SK-N-SH (cell line): ENCODE results near the gene TMEM243. TPM values are rescaled to one million over a fixed set of nuclear protein-coding genes. Genes with fewer than 3 reads are reported as not detected.

Experiments used
- CTCF ChIA-PET: fragments of 300-600, 350-600 bp; formaldehyde crosslinking; extraction: SDS; loops from one replicate; lab custom pipeline; 2021; lab: Yijun Ruan, JAX
- POLR2A ChIA-PET: fragments of 350-600 bp; sonication (Branson Sonifier 250); formaldehyde crosslinking; extraction: SDS; loops from one replicate; lab custom pipeline; 2020; ENCODE audit warnings: antibody characterized with exemption, inconsistent platforms; lab: Yijun Ruan, JAX
- DNase-seq: peaks from one replicate; pipeline ENCODE4 v3.0.0; 2012
- H2AFZ ChIP-seq: fragments of 200-600 bp; sonication (generic); 2 replicates; pipeline ENCODE4 v1.8.1; 2016; ENCODE audit warnings: antibody characterized with exemption, mild to moderate bottlenecking, low read depth
- H3F3A ChIP-seq: fragments of 200-600 bp; sonication (generic); replicated peaks from 2 replicates; pipeline ENCODE3; 2016; ENCODE audit warnings: antibody characterized with exemption, mild to moderate bottlenecking; ENCODE audit not compliant: insufficient read depth
- H3K27ac ChIP-seq, 2 experiments: fragments of 200-500 bp in 1 of 2; fragments of 200-600 bp in 1 of 2; sonication (Bioruptor generic) in 1 of 2; sonication (generic), shearing (Covaris generic) in 1 of 2; 2 replicates each; pipeline versions ENCODE4 v1.5.1 to v1.6.1; 2014 to 2016; ENCODE audit warnings: low read depth in 2 of 2, inconsistent platforms in 1 of 2, low read length in 1 of 2, mild to moderate bottlenecking in 1 of 2, mixed read lengths in 1 of 2
- H3K27me3 ChIP-seq: fragments of 200-600 bp; sonication (generic), shearing (Covaris generic); 2 replicates; pipeline ENCODE4 v1.6.1; 2016; ENCODE audit warnings: mixed run types; ENCODE audit not compliant: insufficient read depth
- H3K36me3 ChIP-seq, 2 experiments: fragments of 200-500 bp in 1 of 2; fragments of 200-600 bp in 1 of 2; sonication (Bioruptor generic) in 1 of 2; sonication (generic) in 1 of 2; replicated peaks in 1 of 2; 2 replicates each; pipeline versions ENCODE3 to v1.5.1; 2014 to 2016; ENCODE audit warnings: low read length in 1 of 2, mild to moderate bottlenecking in 1 of 2; ENCODE audit not compliant: insufficient read depth in 2 of 2, control insufficient read depth in 1 of 2
- H3K4me1 ChIP-seq, 2 experiments: fragments of 200-500 bp in 1 of 2; fragments of 200-600 bp in 1 of 2; sonication (Bioruptor generic) in 1 of 2; sonication (generic), shearing (Covaris generic) in 1 of 2; 2 replicates each; pipeline versions ENCODE4 v1.5.1 to v1.6.1; 2014 to 2016; ENCODE audit warnings: low read depth in 1 of 2, low read length in 1 of 2, mixed run types in 1 of 2; ENCODE audit not compliant: insufficient read depth in 2 of 2, control insufficient read depth in 1 of 2
- H3K4me2 ChIP-seq: fragments of 200-600 bp; sonication (generic), shearing (Covaris generic); 2 replicates; pipeline ENCODE4 v1.6.1; 2017; ENCODE audit warnings: mixed run types
- H3K4me3 ChIP-seq, 2 experiments: fragments of 200-500 bp in 1 of 2; fragments of 200-600 bp in 1 of 2; sonication (Bioruptor generic) in 1 of 2; sonication (generic), shearing (Covaris generic) in 1 of 2; 2 replicates each; pipeline versions ENCODE4 v1.5.1 to v1.8.1; 2014 to 2016; ENCODE audit warnings: low read depth in 2 of 2, inconsistent platforms in 1 of 2, low read length in 1 of 2, mild to moderate bottlenecking in 1 of 2, mixed read lengths in 1 of 2, moderate library complexity in 1 of 2
- H3K79me2 ChIP-seq: fragments of 200-600 bp; sonication (generic); 2 replicates; pipeline ENCODE4 v1.8.1; 2017; ENCODE audit warnings: mild to moderate bottlenecking; ENCODE audit not compliant: insufficient read depth
- H3K9ac ChIP-seq: fragments of 200-600 bp; sonication (generic); 2 replicates; pipeline ENCODE4 v1.6.1; 2017; ENCODE audit warnings: mixed run types
- H3K9me2 ChIP-seq: fragments of 200-600 bp; sonication (generic); 2 replicates; pipeline ENCODE4 v1.6.1; 2017; ENCODE audit warnings: mixed run types
- H3K9me3 ChIP-seq: fragments of 200-600 bp; sonication (generic); 2 replicates; pipeline ENCODE4 v1.6.1; 2017; ENCODE audit warnings: mixed run types, mild to moderate bottlenecking, moderate library complexity
- H4K20me1 ChIP-seq: fragments of 200-600 bp; sonication (generic); 2 replicates; pipeline ENCODE4 v1.6.1; 2017; ENCODE audit warnings: mild to moderate bottlenecking, mixed run types; ENCODE audit not compliant: insufficient read depth
- CHD2 ChIP-seq: fragments of 150-350 bp; IDR thresholded peaks from 2 replicates; pipeline ENCODE4 v1.6.1; 2018; ENCODE audit warnings: low read length; ENCODE audit not compliant: partially characterized antibody
- ELF1 ChIP-seq: IDR thresholded peaks from 2 replicates; pipeline ENCODE4 v1.4.0; 2012
- EZH2phosphoT487 ChIP-seq: fragments of 200-600 bp; sonication (generic); IDR thresholded peaks from 2 replicates; pipeline ENCODE4 v1.6.1; 2017; ENCODE audit warnings: low read depth, mixed run types, mild to moderate bottlenecking, antibody characterized with exemption, moderate library complexity, borderline replicate concordance
- FOSL2 ChIP-seq: IDR thresholded peaks from 2 replicates; pipeline ENCODE4 v1.4.0; 2012; ENCODE audit warnings: low read depth, mild to moderate bottlenecking, moderate library complexity, borderline replicate concordance
- FOXM1 ChIP-seq: IDR thresholded peaks from 2 replicates; pipeline ENCODE4 v1.4.0; 2012; ENCODE audit warnings: low read depth, mild to moderate bottlenecking
- GATA2 ChIP-seq: sonication (generic); formaldehyde crosslinking; IDR thresholded peaks from 2 replicates; pipeline ENCODE4 v1.5.0; 2020; ENCODE audit warnings: mild to moderate bottlenecking, missing genetic modification reagents
- JUND ChIP-seq: IDR thresholded peaks from 2 replicates; pipeline ENCODE4 v1.4.0; 2012
- RAD21 ChIP-seq: IDR thresholded peaks from 2 replicates; pipeline ENCODE4 v1.6.1; 2012; ENCODE audit warnings: mild to moderate bottlenecking, low read length
- SIN3A ChIP-seq: IDR thresholded peaks from 2 replicates; pipeline ENCODE4 v1.6.1; 2012; ENCODE audit warnings: low read depth, mild to moderate bottlenecking, low read length, moderate library complexity, borderline replicate concordance
- SMC3 ChIP-seq: IDR thresholded peaks from 2 replicates; pipeline ENCODE4 v1.6.1; 2012; ENCODE audit warnings: low read depth, low read length, improper control_type of control experiment
- WGBS: methylation state at CpG from one replicate; pipeline ENCODE4 v1.1.6; 2017; ENCODE audit warnings: low lambda C conversion rate; 5-methylcytosine and 5-hydroxymethylcytosine counted together
- polyA plus RNA-seq, 3 experiments: library from polyadenylated mRNA; depleted of rRNA; stranded (reverse); fragments of >200 nt; gene quantifications; 2 replicates each; pipeline ENCODE4 v1.2.3, GENCODE V29; 2012
- TF ChIP-seq, protein P1 (sequence below): fragments of 200-600 bp; sonication (generic); IDR thresholded peaks from 2 replicates; pipeline ENCODE4 v1.6.1; 2017; ENCODE audit warnings: antibody characterized with exemption, mild to moderate bottlenecking, moderate library complexity
- TF ChIP-seq, protein P2 (sequence below): IDR thresholded peaks from 2 replicates; pipeline ENCODE4; 2012
- TF ChIP-seq, protein P3 (sequence below): IDR thresholded peaks from 2 replicates; pipeline ENCODE4 v1.4.0; 2012; ENCODE audit warnings: low read depth, borderline replicate concordance
- TF ChIP-seq, protein P4 (sequence below): fragments of 150-350 bp; IDR thresholded peaks from 2 replicates; pipeline ENCODE4 v1.6.1; 2016; ENCODE audit warnings: mild to moderate bottlenecking, low read depth, low read length
- TF ChIP-seq, protein P5 (sequence below): IDR thresholded peaks from 2 replicates; pipeline ENCODE4 v1.4.0; 2012; ENCODE audit warnings: low read depth, borderline replicate concordance

TMEM243 gene
- polyA plus RNA-seq, 1 of the 3 experiments (the other 2 are of a cell fraction), result 31.1 TPM

DNA sequence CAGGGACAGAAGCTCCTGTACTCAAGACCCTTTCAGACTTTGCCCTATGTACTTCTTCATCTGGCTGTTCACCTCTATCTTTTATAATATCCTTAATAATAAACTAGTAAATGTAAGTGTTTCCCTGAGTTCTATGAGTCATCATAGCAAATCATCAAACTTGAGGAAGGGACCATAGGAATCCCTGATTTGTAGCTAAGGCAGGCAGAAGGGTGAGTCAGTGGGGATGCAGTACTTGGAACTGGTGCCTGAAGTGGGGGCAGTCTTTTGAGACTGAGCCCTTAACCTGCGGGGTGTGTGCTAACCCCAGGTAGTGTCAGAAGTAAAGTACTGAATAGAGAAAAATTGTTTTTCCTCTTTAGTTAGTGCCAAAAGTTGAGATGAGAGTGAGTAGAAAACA is 6.2 kb upstream of the TMEM243 start:
- no peaks in the 10 kb centered on the region for H3K27me3 ChIP-seq
- ChIA-PET POLR2A (no interaction called here), CTCF (interaction anchor here (1.1 to 2.0 kb wide), 4 partner anchors 11 to 310 kb away, joined by 3 to 4 read pairs (median 4); no protein-coding TSS in a partner anchor)
- no peak overlapping the region for H3K4me2 ChIP-seq
- H3K9me3 ChIP-seq, result no peaks in the 10 kb centered on the region
- H3F3A ChIP-seq, result no peaks in the 10 kb centered on the region
- no peak for DNase-seq
- no peaks in the 10 kb centered on the region for H3K9me2 ChIP-seq
- H3K4me3 ChIP-seq, result no peak overlapping the region
- no peaks in the 10 kb centered on the region for H3K36me3 ChIP-seq
- H3K79me2 ChIP-seq, result no peaks in the 10 kb centered on the region
- H3K27ac ChIP-seq, result no peak overlapping the region
- WGBS, result 36% methylated on average over 1 of the region's 1 CpG
- no peak overlapping the region for H3K9ac ChIP-seq
- H2AFZ ChIP-seq, result no peak overlapping the region
- peaks cover 0 to 16% of the 10 kb centered on the region in 2 experiments; a peak in 2 of 4 replicates for H3K4me1 ChIP-seq
- no peaks in the 10 kb centered on the region for H4K20me1 ChIP-seq
- TF ChIP-seq FOXM1 (no peak), CHD2 (no peak), FOSL2 (peak; percentile 50; the same call in 1 of the 2 replicates), JUND (peak; percentile 42)
- TF ChIP-seq, protein P1, sequence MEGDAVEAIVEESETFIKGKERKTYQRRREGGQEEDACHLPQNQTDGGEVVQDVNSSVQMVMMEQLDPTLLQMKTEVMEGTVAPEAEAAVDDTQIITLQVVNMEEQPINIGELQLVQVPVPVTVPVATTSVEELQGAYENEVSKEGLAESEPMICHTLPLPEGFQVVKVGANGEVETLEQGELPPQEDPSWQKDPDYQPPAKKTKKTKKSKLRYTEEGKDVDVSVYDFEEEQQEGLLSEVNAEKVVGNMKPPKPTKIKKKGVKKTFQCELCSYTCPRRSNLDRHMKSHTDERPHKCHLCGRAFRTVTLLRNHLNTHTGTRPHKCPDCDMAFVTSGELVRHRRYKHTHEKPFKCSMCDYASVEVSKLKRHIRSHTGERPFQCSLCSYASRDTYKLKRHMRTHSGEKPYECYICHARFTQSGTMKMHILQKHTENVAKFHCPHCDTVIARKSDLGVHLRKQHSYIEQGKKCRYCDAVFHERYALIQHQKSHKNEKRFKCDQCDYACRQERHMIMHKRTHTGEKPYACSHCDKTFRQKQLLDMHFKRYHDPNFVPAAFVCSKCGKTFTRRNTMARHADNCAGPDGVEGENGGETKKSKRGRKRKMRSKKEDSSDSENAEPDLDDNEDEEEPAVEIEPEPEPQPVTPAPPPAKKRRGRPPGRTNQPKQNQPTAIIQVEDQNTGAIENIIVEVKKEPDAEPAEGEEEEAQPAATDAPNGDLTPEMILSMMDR, result peak; percentile 20; the same call in 1 of the 2 replicates
- TF ChIP-seq, protein P2, sequence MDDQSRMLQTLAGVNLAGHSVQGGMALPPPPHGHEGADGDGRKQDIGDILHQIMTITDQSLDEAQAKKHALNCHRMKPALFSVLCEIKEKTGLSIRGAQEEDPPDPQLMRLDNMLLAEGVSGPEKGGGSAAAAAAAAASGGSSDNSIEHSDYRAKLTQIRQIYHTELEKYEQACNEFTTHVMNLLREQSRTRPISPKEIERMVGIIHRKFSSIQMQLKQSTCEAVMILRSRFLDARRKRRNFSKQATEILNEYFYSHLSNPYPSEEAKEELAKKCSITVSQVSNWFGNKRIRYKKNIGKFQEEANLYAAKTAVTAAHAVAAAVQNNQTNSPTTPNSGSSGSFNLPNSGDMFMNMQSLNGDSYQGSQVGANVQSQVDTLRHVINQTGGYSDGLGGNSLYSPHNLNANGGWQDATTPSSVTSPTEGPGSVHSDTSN, result no peak

DNA sequence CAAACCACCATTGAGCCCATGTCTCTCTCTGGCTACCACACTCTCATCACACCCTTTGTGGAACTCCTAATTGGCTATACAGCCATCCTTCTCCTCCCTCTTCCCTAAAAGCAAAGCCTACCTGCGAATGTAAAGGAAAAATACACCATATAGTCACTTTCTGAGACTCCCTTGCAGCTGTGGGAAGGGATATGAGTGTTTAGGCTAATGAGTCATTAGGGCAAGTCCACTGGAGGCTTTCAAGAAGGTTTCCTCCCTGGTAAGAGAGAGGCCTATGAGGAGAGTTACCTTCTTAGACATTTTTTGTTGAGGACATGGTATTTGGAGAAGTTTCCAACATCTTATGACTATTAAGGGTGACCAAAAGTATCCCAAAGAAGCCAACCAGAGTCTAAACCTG is 4.1 kb upstream of the TMEM243 start:
- ChIA-PET CTCF (interaction anchor here (1.5 to 1.7 kb wide), 2 partner anchors 13 to 308 kb away, joined by 3 to 6 read pairs; no protein-coding TSS in a partner anchor), POLR2A (interaction anchor here (1.6 kb wide), 1 partner anchor 72 kb away, joined by 5 read pairs; the partner anchor contains the start of gene DMTF1)
- no peaks in the 10 kb centered on the region for H4K20me1 ChIP-seq
- H3K79me2 ChIP-seq, result peaks cover 3% of the 10 kb centered on the region; the same call in 1 of the 2 replicates
- no peaks in the 10 kb centered on the region for H3K27me3 ChIP-seq
- H3K4me2 ChIP-seq, result no peak overlapping the region
- no peak overlapping the region for H3K27ac ChIP-seq
- H3K36me3 ChIP-seq, result no peaks in the 10 kb centered on the region
- peaks cover 0 to 17% of the 10 kb centered on the region in 2 experiments; a peak in 2 of 4 replicates for H3K4me1 ChIP-seq
- H3K9ac ChIP-seq, result no peak overlapping the region
- no peaks in the 10 kb centered on the region for H3K9me2 ChIP-seq
- peaks cover 5% of the 10 kb centered on the region for H3F3A ChIP-seq
- DNase-seq, result no peak
- TF ChIP-seq, protein P3, sequence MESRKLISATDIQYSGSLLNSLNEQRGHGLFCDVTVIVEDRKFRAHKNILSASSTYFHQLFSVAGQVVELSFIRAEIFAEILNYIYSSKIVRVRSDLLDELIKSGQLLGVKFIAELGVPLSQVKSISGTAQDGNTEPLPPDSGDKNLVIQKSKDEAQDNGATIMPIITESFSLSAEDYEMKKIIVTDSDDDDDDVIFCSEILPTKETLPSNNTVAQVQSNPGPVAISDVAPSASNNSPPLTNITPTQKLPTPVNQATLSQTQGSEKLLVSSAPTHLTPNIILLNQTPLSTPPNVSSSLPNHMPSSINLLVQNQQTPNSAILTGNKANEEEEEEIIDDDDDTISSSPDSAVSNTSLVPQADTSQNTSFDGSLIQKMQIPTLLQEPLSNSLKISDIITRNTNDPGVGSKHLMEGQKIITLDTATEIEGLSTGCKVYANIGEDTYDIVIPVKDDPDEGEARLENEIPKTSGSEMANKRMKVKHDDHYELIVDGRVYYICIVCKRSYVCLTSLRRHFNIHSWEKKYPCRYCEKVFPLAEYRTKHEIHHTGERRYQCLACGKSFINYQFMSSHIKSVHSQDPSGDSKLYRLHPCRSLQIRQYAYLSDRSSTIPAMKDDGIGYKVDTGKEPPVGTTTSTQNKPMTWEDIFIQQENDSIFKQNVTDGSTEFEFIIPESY, result no peak
- TF ChIP-seq RAD21 (no peak), FOSL2 (no peak), CHD2 (no peak), GATA2 (CRISPR knock-in tag) (no peak), SIN3A (no peak), ELF1 (no peak), EZH2phosphoT487 (no peak), SMC3 (no peak)
- TF ChIP-seq, protein P4, sequence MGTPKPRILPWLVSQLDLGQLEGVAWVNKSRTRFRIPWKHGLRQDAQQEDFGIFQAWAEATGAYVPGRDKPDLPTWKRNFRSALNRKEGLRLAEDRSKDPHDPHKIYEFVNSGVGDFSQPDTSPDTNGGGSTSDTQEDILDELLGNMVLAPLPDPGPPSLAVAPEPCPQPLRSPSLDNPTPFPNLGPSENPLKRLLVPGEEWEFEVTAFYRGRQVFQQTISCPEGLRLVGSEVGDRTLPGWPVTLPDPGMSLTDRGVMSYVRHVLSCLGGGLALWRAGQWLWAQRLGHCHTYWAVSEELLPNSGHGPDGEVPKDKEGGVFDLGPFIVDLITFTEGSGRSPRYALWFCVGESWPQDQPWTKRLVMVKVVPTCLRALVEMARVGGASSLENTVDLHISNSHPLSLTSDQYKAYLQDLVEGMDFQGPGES, result no peak
- TF ChIP-seq, protein P5, sequence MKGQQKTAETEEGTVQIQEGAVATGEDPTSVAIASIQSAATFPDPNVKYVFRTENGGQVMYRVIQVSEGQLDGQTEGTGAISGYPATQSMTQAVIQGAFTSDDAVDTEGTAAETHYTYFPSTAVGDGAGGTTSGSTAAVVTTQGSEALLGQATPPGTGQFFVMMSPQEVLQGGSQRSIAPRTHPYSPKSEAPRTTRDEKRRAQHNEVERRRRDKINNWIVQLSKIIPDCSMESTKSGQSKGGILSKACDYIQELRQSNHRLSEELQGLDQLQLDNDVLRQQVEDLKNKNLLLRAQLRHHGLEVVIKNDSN, result no peak
- no peaks in the 10 kb centered on the region for H3K9me3 ChIP-seq
- H2AFZ ChIP-seq, result no peak overlapping the region
- H3K4me3 ChIP-seq, result no peak overlapping the region
- WGBS, result 56% methylated on average over 1 of the region's 1 CpG
